ENCODE data around the gene VPREB3. TPM values are rescaled to one million over a fixed set of nuclear protein-coding genes. Genes with fewer than 3 reads are reported as not detected.

VPREB3 gene
- total and polyA plus RNA-seq, 7 donors: 2.4 to 65.9 TPM; not detected in 5

GRCh38 chr22:23756891-23757290, 2.7 kb upstream of the VPREB3 start:
- no peak for DNase-seq
- no peak for TF ChIP-seq CTCF (IDR thresholded peaks at IDR 0.05)
- WGBS, 2 donors: 35 to 67% methylated on average over 4 of the region's 4 CpGs
- intact Hi-C loops (cut with DNase I): no loop called here
- Histone ChIP-seq H3K4me1 (peaks cover 0 to 2% (median 2%) of the 10 kb centered on the region in 4 donors), H3K27ac (no peak overlapping the region), H3K4me3 (no peak overlapping the region), H3K36me3 (no peaks in the 10 kb centered on the region), H3K27me3 (no peaks in the 10 kb centered on the region), H3K9me3 (no peaks in the 10 kb centered on the region)

GRCh38 chr22:23755711-23756110, 1.5 kb upstream of the VPREB3 start:
- peaks cover 0 to 9% (median 7%) of the 10 kb centered on the region in 4 donors for H3K4me1 ChIP-seq
- TF ChIP-seq EP300 (IDR thresholded peaks at IDR 0.05): no peak
- TF ChIP-seq POLR2AphosphoS5 (IDR thresholded peaks at IDR 0.05): no peak
- no peak for TF ChIP-seq POLR2A (IDR thresholded peaks at IDR 0.05)
- TF ChIP-seq CTCF (IDR thresholded peaks at IDR 0.05): no peak
- no peaks in the 10 kb centered on the region for H3K9me3 ChIP-seq
- no peak overlapping the region for H3K4me3 ChIP-seq
- H3K27me3 ChIP-seq: no peaks in the 10 kb centered on the region
- no peaks in the 10 kb centered on the region for H3K36me3 ChIP-seq
- no peak for DNase-seq
- WGBS, 2 donors: 65 to 88% methylated on average over 8 of the region's 8 CpGs
- no peak overlapping the region for H3K27ac ChIP-seq
- intact Hi-C loops (cut with DNase I): no loop called here

- 63 to 78% methylated on average over 6 of the region's 6 CpGs for WGBS, 2 donors
- no peaks in the 10 kb centered on the region for H3K9me3 ChIP-seq
- H3K27ac ChIP-seq: no peak overlapping the region
- TF ChIP-seq POLR2A (IDR thresholded peaks at IDR 0.05): no peak
- TF ChIP-seq CTCF (IDR thresholded peaks at IDR 0.05): no peak
- H3K36me3 ChIP-seq: no peaks in the 10 kb centered on the region
- intact Hi-C loops (cut with DNase I): no loop called here
- no peak for DNase-seq
- H3K4me3 ChIP-seq: no peak overlapping the region
- H3K27me3 ChIP-seq: no peaks in the 10 kb centered on the region
- peaks cover 0 to 15% (median 13%) of the 10 kb centered on the region in 4 donors for H3K4me1 ChIP-seq
These were observed 883 bp upstream of the VPREB3 start for GRCh38 chr22:23754980-23755636.

GRCh38 chr22:23753385-23753784, 840 bp downstream of the VPREB3 start:
- H3K36me3 ChIP-seq: no peaks in the 10 kb centered on the region
- WGBS, 2 donors: 69 to 76% methylated on average over 2 of the region's 2 CpGs
- intact Hi-C loops (cut with DNase I): no loop called here
- no peaks in the 10 kb centered on the region for H3K9me3 ChIP-seq
- H3K27me3 ChIP-seq: no peaks in the 10 kb centered on the region
- H3K4me1 ChIP-seq: peaks cover 0 to 20% (median 17%) of the 10 kb centered on the region in 4 donors
- TF ChIP-seq EP300 (IDR thresholded peaks at IDR 0.05) (no peak), POLR2A (IDR thresholded peaks at IDR 0.05) (no peak), POLR2AphosphoS5 (IDR thresholded peaks at IDR 0.05) (no peak), CTCF (IDR thresholded peaks at IDR 0.05) (no peak)
- no peak overlapping the region for H3K4me3 ChIP-seq
- DNase-seq: no peak
- no peak overlapping the region for H3K27ac ChIP-seq

GRCh38 chr22:23752750-23753149, 1.5 kb downstream of the VPREB3 start:
- H3K36me3 ChIP-seq: no peaks in the 10 kb centered on the region
- no peak overlapping the region for H3K27ac ChIP-seq
- no peak for TF ChIP-seq CTCF (IDR thresholded peaks at IDR 0.05)
- no peak for TF ChIP-seq POLR2AphosphoS5 (IDR thresholded peaks at IDR 0.05)
- TF ChIP-seq EP300 (IDR thresholded peaks at IDR 0.05): no peak
- TF ChIP-seq POLR2A (IDR thresholded peaks at IDR 0.05): no peak
- H3K27me3 ChIP-seq: no peaks in the 10 kb centered on the region
- DNase-seq: no peak
- intact Hi-C loops (cut with DNase I): no loop called here
- WGBS, 2 donors: 81 to 92% methylated on average over 16 of the region's 16 CpGs
- H3K9me3 ChIP-seq: no peaks in the 10 kb centered on the region
- no peak overlapping the region for H3K4me3 ChIP-seq
- peaks cover 0 to 20% (median 17%) of the 10 kb centered on the region in 4 donors for H3K4me1 ChIP-seq

All from sigmoid colon (tissue), 7 donors.